B cell (primary cell): ENCODE results near the gene KLK1. TPM values are rescaled to one million over a fixed set of nuclear protein-coding genes. Genes with fewer than 3 reads are reported as not detected.

ENCODE experiments used
- ATAC-seq: fragments of 200-7000 bp; cut with Tn5 transposase; one replicate; pipeline ENCODE4 v1.10.0; 2021; ENCODE audit warnings: low read depth, mild to moderate bottlenecking, moderate number of reproducible peaks, moderate library complexity
- CTCF ChIA-PET: fragments of 350-600 bp; sonication (Branson Sonifier 250); formaldehyde crosslinking; loops from one replicate; lab custom pipeline; 2021; ENCODE audit warnings: antibody characterized with exemption, inconsistent platforms; lab: Charles Lee
- POLR2A ChIA-PET: fragments of 350-600 bp; sonication (Branson Sonifier 250); formaldehyde crosslinking; loops from one replicate; lab custom pipeline; 2021; ENCODE audit warnings: antibody characterized with exemption; lab: Charles Lee
- DNase-seq: peaks from one replicate; pipeline ENCODE4 v3.0.0; 2013
- H2AFZ ChIP-seq: 2 replicates; pipeline ENCODE4 v1.6.1; 2012; ENCODE audit warnings: mild to moderate bottlenecking, low read depth, low read length; ENCODE audit not compliant: insufficient read depth, poor library complexity, severe bottlenecking
- H3K27ac ChIP-seq, 2 donors: 1 replicate in 1 of 2; 2 replicates in 1 of 2; pipeline ENCODE4 v1.5.1; 2012 to 2013; ENCODE audit warnings: low read length in 2 of 2, mild to moderate bottlenecking in 2 of 2, moderate library complexity in 1 of 2
- H3K27me3 ChIP-seq, 4 experiments: fragments of 200-600 bp in 1 of 4; sonication (generic) in 1 of 4; replicated peaks in 1 of 4; 1 replicate in 2 of 4; 2 replicates in 2 of 4; pipeline versions ENCODE4 v1.6.1 to v1.7.0; 2013 to 2016; ENCODE audit warnings: low read length in 3 of 4, mild to moderate bottlenecking in 2 of 4, mixed read lengths in 1 of 4, moderate library complexity in 1 of 4; ENCODE audit not compliant: insufficient read depth in 4 of 4, control insufficient read depth in 3 of 4; ENCODE audit errors: control extremely low read depth in 1 of 4
- H3K36me3 ChIP-seq, 2 experiments: replicated peaks in 1 of 2; 1 replicate in 1 of 2; 2 replicates in 1 of 2; pipeline versions ENCODE4 v1.6.1 to v1.7.1; 2013; ENCODE audit warnings: low read length in 1 of 2; ENCODE audit not compliant: insufficient read depth in 2 of 2, control insufficient read depth in 1 of 2; ENCODE audit errors: control extremely low read depth in 1 of 2, extremely low read depth in 1 of 2
- H3K4me1 ChIP-seq, 2 donors: fragments of 200-600 bp in 1 of 2; sonication (generic) in 1 of 2; 1 replicate in 1 of 2; 2 replicates in 1 of 2; pipeline versions ENCODE4 v1.5.1 to v1.6.1; 2013 to 2017; ENCODE audit warnings: low read length in 2 of 2; ENCODE audit not compliant: control insufficient read depth in 2 of 2, insufficient read depth in 2 of 2
- H3K4me2 ChIP-seq: replicated peaks from 2 replicates; pipeline ENCODE3; 2012; ENCODE audit warnings: mild to moderate bottlenecking, low read depth, low read length; ENCODE audit not compliant: poor library complexity, severe bottlenecking
- H3K4me3 ChIP-seq, 5 experiments: fragments of 200-600 bp in 1 of 5; sonication (generic) in 1 of 5; 1 replicate in 3 of 5; 2 replicates in 2 of 5; pipeline versions ENCODE4 v1.5.1 to v1.7.0; 2011 to 2016; ENCODE audit warnings: low read length in 4 of 5, mild to moderate bottlenecking in 4 of 5, low read depth in 2 of 5, control low read depth in 1 of 5, moderate library complexity in 1 of 5; ENCODE audit not compliant: insufficient read depth in 1 of 5; ENCODE audit errors: control extremely low read depth in 1 of 5, extremely low read depth in 1 of 5
- H3K79me2 ChIP-seq: fragments of 200-600 bp; sonication (generic); one replicate; pipeline ENCODE4 v1.6.0; 2016; ENCODE audit warnings: low read length; ENCODE audit not compliant: control insufficient read depth, insufficient read depth
- H3K9ac ChIP-seq: fragments of 200-600 bp; sonication (generic); 2 replicates; pipeline ENCODE4 v1.6.1; 2017; ENCODE audit warnings: mild to moderate bottlenecking, low read length, moderate library complexity
- H3K9me3 ChIP-seq, 3 donors: one replicate each; pipeline versions ENCODE4 v1.6.1 to v1.7.1; 2013; ENCODE audit warnings: low read length in 2 of 3; ENCODE audit not compliant: control insufficient read depth in 2 of 3, insufficient read depth in 1 of 3; ENCODE audit errors: control extremely low read depth in 1 of 3
- H4K20me1 ChIP-seq: 2 replicates; pipeline ENCODE4 v1.6.0; 2012; ENCODE audit warnings: mild to moderate bottlenecking, low read length; ENCODE audit not compliant: insufficient read depth, control insufficient read depth, poor library complexity, severe bottlenecking
- H3K27ac Mint-ChIP-seq: one replicate; pipeline ENCODE4 v1.8.0; 2021; ENCODE audit warnings: mixed read lengths
- H3K27me3 Mint-ChIP-seq: one replicate; pipeline ENCODE4 v1.8.0; 2021; ENCODE audit warnings: mixed read lengths
- H3K4me1 Mint-ChIP-seq: one replicate; pipeline ENCODE4 v1.8.0; 2021; ENCODE audit warnings: mixed read lengths
- H3K4me3 Mint-ChIP-seq: one replicate; pipeline ENCODE4 v1.8.0; 2021; ENCODE audit warnings: mixed read lengths
- H3K9me3 Mint-ChIP-seq: one replicate; pipeline ENCODE4 v1.8.0; 2022; ENCODE audit warnings: mixed read lengths; ENCODE audit not compliant: insufficient read depth
- CTCF ChIP-seq: fragments of 200-600 bp; IDR thresholded peaks from one replicate; pipeline ENCODE4 v1.8.0; 2022; ENCODE audit warnings: antibody characterized with exemption, mild to moderate bottlenecking
- EZH2 ChIP-seq: IDR thresholded peaks from 2 replicates; pipeline ENCODE4 v1.6.1; 2012; ENCODE audit warnings: borderline replicate concordance, low read depth, mild to moderate bottlenecking, moderate library complexity, low read length; ENCODE audit not compliant: insufficient read depth, poor library complexity, severe bottlenecking
- WGBS: methylation state at CpG from one replicate; pipeline ENCODE4 v1.1.5; 2013; ENCODE audit warnings: missing lambda C conversion rate; ENCODE audit not compliant: insufficient coverage; 5-methylcytosine and 5-hydroxymethylcytosine counted together
- intact Hi-C: fragments of 100-400 bp; cut with micrococcal nuclease; formaldehyde crosslinking; loops from one replicate; pipeline ENCODE4 v1.10.0; 2022
- polyA plus RNA-seq: library from polyadenylated mRNA; depleted of rRNA; stranded (reverse); fragments of >200 nt; gene quantifications from 2 replicates; pipeline ENCODE4 v1.2.3, GENCODE V29; 2012
- total RNA-seq, 2 donors: library from RNA; stranded (reverse); fragments of 120-200 nt in 1 of 2; gene quantifications; 1 replicate in 1 of 2; 2 replicates in 1 of 2; pipeline versions ENCODE4 v1.2.3 to v1.2.4, GENCODE V29; 2013 to 2022

The KLK1 gene
- total and polyA plus RNA-seq, 2 donors (not counting 1 experiment from before 2014, with no cell fraction given), result 9.5 to 15.2 TPM

GRCh38 chr19:50827476-50827875, 3.9 kb upstream of the KLK1 start:
- H3K4me1 ChIP-seq, result peaks cover 3 to 15% of the 10 kb centered on the region in 2 donors
- no peak overlapping the region for H3K4me2 ChIP-seq
- Mint-ChIP-seq H3K4me1 (peaks cover 11% of the 10 kb centered on the region), H3K27me3 (peaks cover 43% of the 10 kb centered on the region), H3K9me3 (no peaks in the 10 kb centered on the region), H3K27ac (no peak overlapping the region), H3K4me3 (no peak overlapping the region)
- ATAC-seq (no peak), DNase-seq (no peak)
- peaks cover 0 to 11% (median 0%) of the 10 kb centered on the region in 4 experiments for H3K27me3 ChIP-seq
- H3K27ac ChIP-seq, result no peak overlapping the region
- H3K9ac ChIP-seq, result no peak overlapping the region
- intact Hi-C loops, result no loop called here
- H3K4me3 ChIP-seq, result no peak overlapping the region
- POLR2A ChIA-PET, result no interaction called here
- TF ChIP-seq CTCF (no peak), EZH2 (no peak)
- H3K79me2 ChIP-seq, result no peaks in the 10 kb centered on the region
- 86% methylated on average over 6 of the region's 14 CpGs for WGBS
- no peaks in the 10 kb centered on the region for H3K36me3 ChIP-seq
- CTCF ChIA-PET, result no interaction called here
- peaks cover 0 to 2% (median 0%) of the 10 kb centered on the region in 3 donors for H3K9me3 ChIP-seq
- no peaks in the 10 kb centered on the region for H4K20me1 ChIP-seq
- H2AFZ ChIP-seq, result no peak overlapping the region

- H2AFZ ChIP-seq, result no peak overlapping the region
- no peak overlapping the region for H3K9ac ChIP-seq
- WGBS, result 77% methylated on average over 43 of the region's 43 CpGs
- no peaks in the 10 kb centered on the region for H4K20me1 ChIP-seq
- CTCF ChIA-PET, result no interaction called here
- no peaks in the 10 kb centered on the region for H3K79me2 ChIP-seq
- H3K9me3 ChIP-seq, result peaks cover 0 to 2% (median 0%) of the 10 kb centered on the region in 3 donors
- DNase-seq, result no peak
- H3K27ac ChIP-seq, result no peak overlapping the region
- ATAC-seq, result no peak
- no peak overlapping the region for H3K4me3 ChIP-seq
- no peaks in the 10 kb centered on the region for H3K9me3 Mint-ChIP-seq
- H3K4me3 Mint-ChIP-seq, result no peak overlapping the region
- POLR2A ChIA-PET, result no interaction called here
- H3K27me3 ChIP-seq, result peaks cover 0 to 10% (median 0%) of the 10 kb centered on the region in 4 experiments
- H3K4me2 ChIP-seq, result no peak overlapping the region
- H3K4me1 Mint-ChIP-seq, result peaks cover 19% of the 10 kb centered on the region
- H3K4me1 ChIP-seq, result peaks cover 5 to 15% of the 10 kb centered on the region in 2 donors
- no peaks in the 10 kb centered on the region for H3K36me3 ChIP-seq
- TF ChIP-seq EZH2 (no peak), CTCF (no peak)
- peaks cover 39% of the 10 kb centered on the region for H3K27me3 Mint-ChIP-seq
- H3K27ac Mint-ChIP-seq, result no peak overlapping the region
- intact Hi-C loops, result no loop called here
Observed at GRCh38 chr19:50826492-50827240, 3.1 kb upstream of the KLK1 start.
